GM12878 (cell line): ENCODE results near the gene MRPS5. TPM values are rescaled to one million over a fixed set of nuclear protein-coding genes. Genes with fewer than 3 reads are reported as not detected.

Experiments used
- ATAC-seq: fragments of 200-7000 bp; cut with Tn5 transposase; 3 replicates; pipeline ENCODE4 v1.9.1; 2020; ENCODE audit warnings: mild to moderate bottlenecking, moderate library complexity
- BruUV-seq: library from RNA; stranded (reverse); fragments of 400-500 nt; replicated peaks from 2 replicates; lab custom pipeline; 2021; lab: Mats Ljungman, UMichigan
- CTCF ChIA-PET: fragments of 300-600 bp; sonication (Branson Sonifier 250); formaldehyde crosslinking; extraction: SDS; loops from one replicate; lab custom pipeline; 2021; ENCODE audit warnings: inconsistent platforms; lab: Yijun Ruan, JAX
- POLR2A ChIA-PET: fragments of 350-600 bp; formaldehyde crosslinking; extraction: SDS; loops from one replicate; lab custom pipeline; 2021; ENCODE audit warnings: inconsistent platforms; lab: Charles Lee
- RAD21 ChIA-PET: fragments of 300-600 bp; sonication (Branson Sonifier 250); formaldehyde crosslinking; loops from one replicate; lab custom pipeline; 2023; ENCODE audit warnings: antibody characterized with exemption; ENCODE audit not compliant: unreplicated experiment; lab: Charles Lee
- SMC1A ChIA-PET: fragments of 300-600 bp; sonication (Branson Sonifier 250); formaldehyde crosslinking; loops from one replicate; lab custom pipeline; 2023; ENCODE audit not compliant: unreplicated experiment, uncharacterized antibody; lab: Charles Lee
- DNase-seq: peaks from one replicate; pipeline ENCODE4 v3.0.0-alpha.2; 2011; ENCODE audit warnings: low read depth, low spot score
- FAIRE-seq: peaks from 3 replicates; lab custom pipeline; 2011; peaks lifted over from hg19 to GRCh38; lab: Jason Lieb, UNC
- H2AFZ ChIP-seq: 2 replicates; pipeline ENCODE4 v1.6.0; 2011; ENCODE audit warnings: low read depth, low read length, control low read depth; ENCODE audit not compliant: control insufficient read depth
- H3K27ac ChIP-seq: 2 replicates; pipeline ENCODE4 v1.5.1; 2011; ENCODE audit warnings: control low read depth; ENCODE audit not compliant: control insufficient read depth, insufficient read depth
- H3K27me3 ChIP-seq, 2 experiments: replicated peaks in 1 of 2; 2 replicates each; pipeline versions ENCODE4 v1.6.0 to v1.6.1; 2011; ENCODE audit warnings: low read length in 1 of 2; ENCODE audit not compliant: control insufficient read depth in 2 of 2, insufficient read depth in 2 of 2
- H3K36me3 ChIP-seq, 2 experiments: 2 replicates each; pipeline ENCODE4 v1.5.1; 2011; ENCODE audit warnings: low read length in 1 of 2; ENCODE audit not compliant: control insufficient read depth in 2 of 2, insufficient read depth in 2 of 2
- H3K4me1 ChIP-seq: 2 replicates; pipeline ENCODE4 v1.6.1; 2011; ENCODE audit warnings: mild to moderate bottlenecking, low read length, moderate library complexity, mixed read lengths; ENCODE audit not compliant: control insufficient read depth, insufficient read depth
- H3K4me2 ChIP-seq: 2 replicates; pipeline ENCODE4 v1.6.0; 2011; ENCODE audit warnings: control low read depth; ENCODE audit not compliant: control insufficient read depth, insufficient read depth
- H3K4me3 ChIP-seq: fragments of 200-600 bp; sonication (generic); 2 replicates; pipeline ENCODE4 v1.5.1; 2016
- H3K79me2 ChIP-seq: 2 replicates; pipeline ENCODE4 v1.6.0; 2011; ENCODE audit warnings: low read length; ENCODE audit not compliant: control insufficient read depth, insufficient read depth
- H3K9ac ChIP-seq: 2 replicates; pipeline ENCODE4 v1.8.0; 2011; ENCODE audit warnings: low read length, control low read depth, mixed read lengths; ENCODE audit not compliant: control insufficient read depth, insufficient read depth
- H3K9me3 ChIP-seq: replicated peaks from 3 replicates; pipeline ENCODE4 v1.5.1; 2011; ENCODE audit warnings: mild to moderate bottlenecking, low read length; ENCODE audit not compliant: control insufficient read depth, insufficient read depth
- H4K20me1 ChIP-seq: 2 replicates; pipeline ENCODE4 v1.6.0; 2011; ENCODE audit not compliant: control insufficient read depth, insufficient read depth
- BACH1 ChIP-seq: fragments of 450-650 bp; IDR thresholded peaks from 2 replicates; pipeline ENCODE4 v1.6.1; 2017; ENCODE audit warnings: mild to moderate bottlenecking, borderline replicate concordance
- BRCA1 ChIP-seq: IDR thresholded peaks from 2 replicates; pipeline ENCODE4 v1.6.1; 2011; ENCODE audit warnings: low read depth, low read length, improper control_type of control experiment
- CTCF ChIP-seq, 3 experiments: IDR thresholded peaks in 2 of 3; conservative IDR thresholded peaks in 1 of 3; 2 replicates each; pipeline ENCODE4 v1.5.1; 2011; ENCODE audit warnings: low read depth in 3 of 3, low read length in 3 of 3, mild to moderate bottlenecking in 3 of 3, control low read depth in 2 of 3, moderate library complexity in 2 of 3, inconsistent platforms in 1 of 3, mixed read lengths in 1 of 3; ENCODE audit not compliant: control insufficient read depth in 2 of 3, insufficient read depth in 1 of 3; ENCODE audit errors: extremely low read depth in 1 of 3
- DPF2 ChIP-seq: fragments of 450-650 bp; IDR thresholded peaks from 2 replicates; pipeline ENCODE4 v1.6.1; 2017; ENCODE audit warnings: mild to moderate bottlenecking
- FOXK2 ChIP-seq: fragments of 450-650 bp; IDR thresholded peaks from 2 replicates; pipeline ENCODE4 v1.6.1; 2017; ENCODE audit warnings: mild to moderate bottlenecking, moderate library complexity
- MAX ChIP-seq: IDR thresholded peaks from 2 replicates; pipeline ENCODE4 v1.6.1; 2012; ENCODE audit warnings: low read depth, low read length, improper control_type of control experiment
- MTA2 ChIP-seq: fragments of 450-650 bp; IDR thresholded peaks from 2 replicates; pipeline ENCODE4 v1.6.1; 2016; ENCODE audit warnings: low read depth, mild to moderate bottlenecking, moderate library complexity
- NRF1 ChIP-seq: conservative IDR thresholded peaks from 2 replicates; pipeline ENCODE4 v1.6.1; 2011; ENCODE audit warnings: mild to moderate bottlenecking, low read depth, low read length, improper control_type of control experiment
- PAX5 ChIP-seq: IDR thresholded peaks from 2 replicates; pipeline ENCODE4 v1.6.1; 2011; ENCODE audit warnings: low read depth, low read length, borderline replicate concordance
- RB1 ChIP-seq: fragments of 450-650 bp; formaldehyde crosslinking; IDR thresholded peaks from 2 replicates; pipeline ENCODE4 v1.6.1; 2017; ENCODE audit warnings: mild to moderate bottlenecking, borderline replicate concordance
- SREBF2 ChIP-seq: IDR thresholded peaks from 2 replicates; pipeline ENCODE4 v1.6.1; 2012; ENCODE audit warnings: mild to moderate bottlenecking, low read length
- SUZ12 ChIP-seq: fragments of 200-600 bp; sonication (generic); IDR thresholded peaks from one replicate; pipeline ENCODE4 v1.6.1; 2018; ENCODE audit warnings: antibody characterized with exemption, mild to moderate bottlenecking; ENCODE audit not compliant: unreplicated experiment
- TBL1XR1 ChIP-seq: IDR thresholded peaks from 2 replicates; pipeline ENCODE4 v1.6.1; 2012; ENCODE audit warnings: low read depth, low read length, improper control_type of control experiment
- WGBS: methylation state at CpG from one replicate; pipeline ENCODE4 v1.1.6; 2016; ENCODE audit warnings: low lambda C conversion rate; ENCODE audit not compliant: insufficient replicate concordance, insufficient coverage; ENCODE audit errors: missing lambda C conversion rate; 5-methylcytosine and 5-hydroxymethylcytosine counted together
- in situ Hi-C: fragments of 300-500 bp; cut with MboI; formaldehyde crosslinking; loops from 9 replicates; pipeline ENCODE4 v1.14.3; 2018; ENCODE audit warnings: mixed read lengths
- intact Hi-C: fragments of 100-400 bp; cut with micrococcal nuclease; formaldehyde crosslinking; loops from one replicate; pipeline ENCODE4 v1.14.2; 2022; ENCODE audit not compliant: unreplicated experiment
- polyA plus RNA-seq, 11 experiments: library from polyadenylated mRNA; depleted of rRNA in 4 of 11; unstranded in 6 of 11; stranded (reverse) in 5 of 11; fragments of >200 nt; fragmentation: Nextera tagmentation in 4 of 11; fragmentation: Illumina TruSeq in 1 of 11; extraction: Ambion mirVana in 4 of 11; extraction: Trizol in 1 of 11; gene quantifications; 1 replicate in 1 of 11; 2 replicates in 10 of 11; pipeline versions ENCODE4 v1.2.1 to v1.2.3, GENCODE V29; 2011 to 2016; ENCODE audit warnings: inconsistent platforms in 2 of 11, missing spikeins in 2 of 11, low read depth in 1 of 11
- total RNA-seq, 4 experiments: library from RNA; depleted of rRNA in 3 of 4; stranded (reverse); fragments of >200 nt in 3 of 4; fragmentation: Illumina TruSeq in 1 of 4; extraction: Trizol in 1 of 4; gene quantifications; 2 replicates each; pipeline versions ENCODE4 v1.2.1 to v1.2.3, GENCODE V29; 2013 to 2021

The MRPS5 gene
- total and polyA plus RNA-seq, 10 of the 15 experiments (the other 5 are each of a cell fraction or from before 2014, with no cell fraction given), result 54.8 to 93.0 (median 76.3) TPM

GRCh38 chr2:95086017-95086416 is 35.6 kb downstream of the MRPS5 start:
- Histone ChIP-seq H3K36me3 (peaks cover 13 to 18% of the 10 kb centered on the region in 2 experiments; a peak in 3 of 4 replicates), H2AFZ (no peak overlapping the region), H3K4me2 (no peak overlapping the region), H4K20me1 (no peaks in the 10 kb centered on the region), H3K79me2 (no peaks in the 10 kb centered on the region), H3K27me3 (no peaks in the 10 kb centered on the region), H3K9me3 (no peaks in the 10 kb centered on the region), H3K27ac (no peak overlapping the region), H3K4me1 (no peaks in the 10 kb centered on the region), H3K9ac (no peak overlapping the region), H3K4me3 (no peak overlapping the region)
- CTCF ChIA-PET, result no interaction called here
- 100% methylated on average over 1 of the region's 1 CpG for WGBS
- in situ Hi-C loops, result no loop called here
- ATAC-seq (no peak), FAIRE-seq (no peak), DNase-seq (no peak)
- no TSS peak for BruUV-seq
- SMC1A ChIA-PET, result no interaction called here
- RAD21 ChIA-PET, result no interaction called here
- intact Hi-C loops, result no loop called here
- POLR2A ChIA-PET, result no interaction called here
- TF ChIP-seq SUZ12 (no peak), FOXK2 (no peak), BRCA1 (no peak), TBL1XR1 (no peak), NRF1 (no peak), BACH1 (no peak), MTA2 (no peak), PAX5 (no peak)

GRCh38 chr2:95082477-95082876 is 39.1 kb downstream of the MRPS5 start:
- in situ Hi-C loops, result no loop called here
- H2AFZ ChIP-seq, result no peak overlapping the region

More at GRCh38 chr2:95082477-95082876, 39.1 kb downstream of the MRPS5 start:
- no TSS peak for BruUV-seq
- WGBS, result 97% methylated on average over 2 of the region's 2 CpGs
- Histone ChIP-seq H3K4me3 (no peak overlapping the region), H3K9me3 (no peaks in the 10 kb centered on the region), H3K36me3 (peaks cover 6 to 10% of the 10 kb centered on the region in 2 experiments; a peak in 3 of 4 replicates), H3K4me2 (no peak overlapping the region), H3K79me2 (no peaks in the 10 kb centered on the region), H3K27me3 (no peaks in the 10 kb centered on the region), H3K4me1 (no peaks in the 10 kb centered on the region), H3K27ac (no peak overlapping the region), H3K9ac (no peak overlapping the region), H4K20me1 (no peaks in the 10 kb centered on the region)
- intact Hi-C loops, result no loop called here
- TF ChIP-seq RB1 (no peak), DPF2 (no peak), CTCF (IDR thresholded peaks at IDR 0.05 in 2 of 3, conservative IDR thresholded peaks at IDR 0.05 in 1 of 3; ENCODE audit: control insufficient read depth in 2 of 3, extremely low read depth in 1 of 3, insufficient read depth in 1 of 3, low read depth in 3 of 3, low read length in 3 of 3) (no peak), SREBF2 (no peak), MAX (no peak)
- CTCF ChIA-PET, result interaction anchor here (6.7 to 12.6 kb wide), 2 partner anchors 58 to 96 kb away, joined by 41 to 339 read pairs; partner anchors contain the start of gene MAL
- DNase-seq, result no peak
- POLR2A ChIA-PET, result no interaction called here
- no peak for FAIRE-seq
- no peak for ATAC-seq
- RAD21 ChIA-PET, result interaction anchor here (1.0 to 5.9 kb wide), 2 partner anchors 59 to 93 kb away, joined by 3 to 120 read pairs; partner anchors contain the start of gene MAL
- SMC1A ChIA-PET, result interaction anchor here (1.0 kb wide), 1 partner anchor 29 kb away, joined by 4 read pairs; no protein-coding TSS in a partner anchor
